Smooth muscle cell (in vitro differentiated cells): ENCODE measurements around the gene SFRP5. TPM values are rescaled to one million over a fixed set of nuclear protein-coding genes. Genes with fewer than 3 reads are reported as not detected.

Experiments
- DNase-seq: peaks from one replicate; lab custom pipeline; 2025; ENCODE audit not compliant: unreplicated experiment; lab: John Stamatoyannopoulos, UW
- H2AFZ ChIP-seq: fragments of 200-600 bp; sonication (generic); 2 replicates; pipeline ENCODE4 v1.6.0; 2016; ENCODE audit warnings: antibody characterized with exemption, low read depth, mild to moderate bottlenecking
- H3F3A ChIP-seq: fragments of 200-600 bp; sonication (generic); 2 replicates; pipeline ENCODE4 v1.6.0; 2017; ENCODE audit warnings: antibody characterized with exemption, low read depth
- H3K27ac ChIP-seq: fragments of 200-600 bp; sonication (generic); 2 replicates; pipeline ENCODE4 v1.5.1; 2016; ENCODE audit warnings: low read depth, mild to moderate bottlenecking
- H3K27me3 ChIP-seq: fragments of 200-600 bp; sonication (generic); 2 replicates; pipeline ENCODE4 v1.6.1; 2016; ENCODE audit warnings: low read depth, mild to moderate bottlenecking
- H3K36me3 ChIP-seq: fragments of 200-600 bp; sonication (generic); 2 replicates; pipeline ENCODE4 v1.5.1; 2016; ENCODE audit warnings: low read depth
- H3K4me1 ChIP-seq: fragments of 200-600 bp; sonication (generic); 2 replicates; pipeline ENCODE4 v1.5.1; 2016; ENCODE audit warnings: low read depth
- H3K4me2 ChIP-seq: fragments of 200-600 bp; sonication (generic); 2 replicates; pipeline ENCODE4 v1.6.0; 2016; ENCODE audit warnings: mild to moderate bottlenecking
- H3K4me3 ChIP-seq: fragments of 200-600 bp; sonication (generic); 2 replicates; pipeline ENCODE4 v1.5.1; 2016; ENCODE audit warnings: mild to moderate bottlenecking
- H3K79me2 ChIP-seq: fragments of 200-600 bp; sonication (generic); 2 replicates; pipeline ENCODE4 v1.6.0; 2016; ENCODE audit warnings: low read depth, mild to moderate bottlenecking
- H3K9ac ChIP-seq: fragments of 200-600 bp; sonication (generic); 2 replicates; pipeline ENCODE4 v1.6.0; 2016; ENCODE audit warnings: low read depth
- H3K9me3 ChIP-seq: fragments of 200-600 bp; sonication (generic); replicated peaks from 2 replicates; pipeline ENCODE4 v1.5.1; 2016; ENCODE audit warnings: low read depth
- H4K20me1 ChIP-seq: fragments of 200-600 bp; sonication (generic); 2 replicates; pipeline ENCODE4 v1.6.0; 2016; ENCODE audit warnings: low read depth
- WGBS: methylation state at CpG from one replicate; pipeline ENCODE4 v1.1.7; 2016; ENCODE audit warnings: low lambda C conversion rate; 5-methylcytosine and 5-hydroxymethylcytosine counted together
- polyA plus RNA-seq: library from polyadenylated mRNA; unstranded; fragments of >200 nt; fragmentation: Nextera tagmentation; extraction: Ambion mirVana; gene quantifications from 2 replicates; pipeline ENCODE4 v1.2.1, GENCODE V29; 2016
- total RNA-seq: library from RNA; depleted of rRNA; stranded (reverse); fragments of >200 nt; gene quantifications from 2 replicates; pipeline ENCODE4 v1.2.3, GENCODE V29; 2014
- TF ChIP-seq, protein P1 (sequence below): fragments of 200-600 bp; sonication (generic); IDR thresholded peaks from 2 replicates; pipeline ENCODE4 v1.5.1; 2017; ENCODE audit warnings: borderline replicate concordance, mild to moderate bottlenecking, antibody characterized with exemption; ENCODE audit not compliant: insufficient read depth, poor library complexity, severe bottlenecking

SFRP5 gene
- total and polyA plus RNA-seq, 2 experiments from 2014 or later = 0.11 TPM; not detected in 1

DNA sequence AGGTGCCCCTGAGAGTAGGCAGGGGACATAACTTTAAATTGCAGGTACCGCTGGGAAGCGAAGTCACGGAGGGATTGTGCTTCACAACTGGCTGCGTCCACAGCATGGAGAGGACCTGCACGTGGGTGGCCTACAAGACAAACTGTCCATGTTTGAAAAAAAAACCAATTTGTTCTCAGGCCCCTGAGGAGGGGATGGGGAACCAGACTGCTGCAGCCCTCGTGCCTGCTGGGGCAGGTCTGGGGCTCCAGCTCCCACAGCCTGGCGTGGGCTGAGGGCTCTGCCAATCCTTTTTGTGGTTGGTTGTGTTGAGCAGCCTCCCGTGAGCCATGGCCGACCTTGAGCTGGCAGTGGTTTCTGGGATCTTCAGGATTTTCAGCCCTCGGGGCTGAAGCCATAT lies 9.7 kb downstream of the SFRP5 start:
- 95% methylated on average over 10 of the region's 10 CpGs for WGBS

GRCh38 chr10:97761331-97761865 lies 10.4 kb downstream of the SFRP5 start:
- TF ChIP-seq, protein P1, sequence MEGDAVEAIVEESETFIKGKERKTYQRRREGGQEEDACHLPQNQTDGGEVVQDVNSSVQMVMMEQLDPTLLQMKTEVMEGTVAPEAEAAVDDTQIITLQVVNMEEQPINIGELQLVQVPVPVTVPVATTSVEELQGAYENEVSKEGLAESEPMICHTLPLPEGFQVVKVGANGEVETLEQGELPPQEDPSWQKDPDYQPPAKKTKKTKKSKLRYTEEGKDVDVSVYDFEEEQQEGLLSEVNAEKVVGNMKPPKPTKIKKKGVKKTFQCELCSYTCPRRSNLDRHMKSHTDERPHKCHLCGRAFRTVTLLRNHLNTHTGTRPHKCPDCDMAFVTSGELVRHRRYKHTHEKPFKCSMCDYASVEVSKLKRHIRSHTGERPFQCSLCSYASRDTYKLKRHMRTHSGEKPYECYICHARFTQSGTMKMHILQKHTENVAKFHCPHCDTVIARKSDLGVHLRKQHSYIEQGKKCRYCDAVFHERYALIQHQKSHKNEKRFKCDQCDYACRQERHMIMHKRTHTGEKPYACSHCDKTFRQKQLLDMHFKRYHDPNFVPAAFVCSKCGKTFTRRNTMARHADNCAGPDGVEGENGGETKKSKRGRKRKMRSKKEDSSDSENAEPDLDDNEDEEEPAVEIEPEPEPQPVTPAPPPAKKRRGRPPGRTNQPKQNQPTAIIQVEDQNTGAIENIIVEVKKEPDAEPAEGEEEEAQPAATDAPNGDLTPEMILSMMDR = no peak
- Histone ChIP-seq H3K4me2 (no peak overlapping the region), H2AFZ (no peak overlapping the region), H3K79me2 (no peaks in the 10 kb centered on the region), H3K9ac (no peak overlapping the region), H3K27me3 (no peaks in the 10 kb centered on the region), H3K9me3 (no peaks in the 10 kb centered on the region), H3K4me1 (peaks cover 13% of the 10 kb centered on the region), H3K36me3 (no peaks in the 10 kb centered on the region), H3F3A (no peaks in the 10 kb centered on the region), H3K27ac (no peak overlapping the region), H3K4me3 (no peak overlapping the region), H4K20me1 (peaks cover 13% of the 10 kb centered on the region)
- WGBS = 96% methylated on average over 8 of the region's 8 CpGs
- no peak for DNase-seq

More for the DNA sequence above, 9.7 kb downstream of the SFRP5 start:
- Histone ChIP-seq H2AFZ (no peak overlapping the region), H3K9ac (no peak overlapping the region), H3K36me3 (no peaks in the 10 kb centered on the region), H4K20me1 (peaks cover 13% of the 10 kb centered on the region), H3K4me2 (no peak overlapping the region), H3F3A (no peaks in the 10 kb centered on the region), H3K27ac (no peak overlapping the region), H3K9me3 (no peaks in the 10 kb centered on the region), H3K4me3 (no peak overlapping the region), H3K79me2 (no peaks in the 10 kb centered on the region), H3K4me1 (peaks cover 13% of the 10 kb centered on the region), H3K27me3 (no peaks in the 10 kb centered on the region)
- TF ChIP-seq, protein P1 = no peak
- DNase-seq = no peak

GRCh38 chr10:97760461-97761257 lies 11.1 kb downstream of the SFRP5 start:
- Histone ChIP-seq H3K4me3 (no peak overlapping the region), H3K9ac (no peak overlapping the region), H3K4me2 (no peak overlapping the region), H3K79me2 (no peaks in the 10 kb centered on the region), H2AFZ (no peak overlapping the region), H3K27ac (no peak overlapping the region), H4K20me1 (peaks cover 13% of the 10 kb centered on the region), H3K4me1 (peaks cover 13% of the 10 kb centered on the region), H3K36me3 (no peaks in the 10 kb centered on the region), H3F3A (no peaks in the 10 kb centered on the region), H3K9me3 (no peaks in the 10 kb centered on the region), H3K27me3 (no peaks in the 10 kb centered on the region)
- TF ChIP-seq, protein P1 = no peak
- no peak for DNase-seq
- 93% methylated on average over 11 of the region's 11 CpGs for whole genome bisulfite sequencing
